HG03175 (cell line): Measurements from ENCODE around the gene CRYBG1.

ENCODE experiments used
- ATAC-seq: cut with Tn5 transposase; IDR thresholded peaks from one replicate; pipeline ENCODE4 v1.9.1; 2021; ENCODE audit warnings: mild to moderate bottlenecking, moderate library complexity; ENCODE audit not compliant: unreplicated experiment

The CRYBG1 gene

DNA sequence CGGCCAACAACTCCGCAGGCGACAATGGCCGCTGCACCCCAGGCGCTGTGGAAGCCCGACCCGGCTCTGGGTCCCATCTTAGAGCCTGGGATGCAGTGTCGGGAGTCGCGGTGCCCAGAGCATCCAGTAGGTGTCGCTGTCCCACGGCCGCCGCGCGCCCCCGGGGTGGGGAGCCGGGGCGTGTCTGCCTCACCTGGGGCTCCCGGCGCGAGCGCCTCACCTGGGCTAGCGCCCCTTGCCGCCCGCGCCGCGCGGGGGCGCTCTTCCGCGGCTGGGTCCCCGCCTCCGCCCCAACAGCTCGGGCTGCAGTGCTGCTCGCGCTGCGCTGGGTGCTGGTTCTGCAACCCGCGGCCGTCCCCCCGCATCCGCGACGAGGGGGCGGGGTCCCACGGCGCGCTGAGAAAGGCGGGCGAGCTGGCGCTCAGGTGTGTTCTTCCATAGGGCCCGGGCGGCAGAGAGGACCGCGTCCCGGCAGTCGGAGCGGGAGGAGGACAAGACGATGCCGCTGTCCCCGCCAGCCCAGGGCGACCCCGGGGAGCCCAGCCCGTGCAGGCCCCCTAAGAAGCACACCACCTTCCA lies at the start of gene CRYBG1:
Gene CRYBG1, plus strand, starts transcription at position 308 of the 579 bp plus-strand sequence. Its CDS starts 192 bp downstream, at position 500.
- peak; percentile 66 for ATAC-seq

- ATAC-seq, result no peak
Observed at GRCh38 chr6:106315765-106316374, 44.6 kb upstream of the CRYBG1 start.

DNA sequence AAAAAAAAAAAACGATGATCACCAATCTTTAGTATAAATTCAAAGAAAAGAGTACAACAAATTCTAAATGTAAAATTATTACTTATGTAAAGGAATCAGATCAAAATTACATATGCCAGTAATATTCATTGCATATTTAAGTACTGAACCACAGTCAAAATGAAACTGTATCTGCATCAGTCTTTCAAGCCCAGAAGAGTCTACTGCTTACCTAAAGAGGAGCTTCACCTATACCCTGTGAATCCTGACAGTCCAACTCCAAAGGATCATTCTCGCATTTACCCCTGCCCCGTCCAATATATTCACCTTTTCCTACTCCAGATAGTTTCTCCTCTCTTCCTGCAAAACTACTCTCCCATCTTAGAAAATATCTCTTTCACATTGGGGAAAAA lies 44.1 kb upstream of the CRYBG1 start:
- no peak for ATAC-seq

DNA sequence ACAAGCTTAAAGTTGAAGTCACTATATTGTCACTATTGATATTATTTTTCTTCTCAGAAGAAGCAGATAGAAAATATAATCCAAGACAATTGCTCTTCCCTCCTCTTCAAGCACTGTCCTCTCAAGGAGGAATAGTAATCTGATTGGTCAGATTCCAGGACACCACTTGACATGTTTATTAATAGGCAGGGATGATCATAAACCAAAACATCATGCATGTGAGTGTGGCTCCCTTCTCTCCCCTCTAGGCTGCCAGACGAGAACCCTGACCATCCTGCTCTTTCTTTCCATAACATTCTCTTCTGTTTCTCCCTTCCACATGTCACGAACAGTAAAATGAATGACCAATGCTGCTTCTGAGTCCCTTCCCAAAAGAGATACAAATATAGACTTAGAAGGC lies 42.5 kb upstream of the CRYBG1 start:
- ATAC-seq, result no peak

GRCh38 chr6:106318851-106319250 lies 41.7 kb upstream of the CRYBG1 start:
- no peak for ATAC-seq

DNA sequence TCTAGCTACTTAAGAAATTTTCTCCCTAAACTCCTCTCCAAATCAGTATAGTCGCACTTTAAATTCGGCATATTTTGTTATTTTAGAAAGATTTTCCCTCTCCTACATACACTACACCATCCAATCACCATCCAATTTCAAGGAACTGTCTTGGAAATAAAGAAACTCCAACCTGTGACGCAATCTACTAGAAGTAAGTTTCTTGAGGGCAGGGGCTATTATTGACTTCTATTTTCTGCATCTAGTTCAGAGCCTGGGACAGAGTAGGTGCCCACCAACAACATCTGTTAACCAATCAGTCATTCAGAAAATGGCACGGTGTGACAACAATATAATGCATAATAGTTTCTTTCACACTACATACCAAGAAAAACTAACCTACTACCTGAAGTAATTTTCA lies 38.6 kb upstream of the CRYBG1 start:
- no peak for ATAC-seq

DNA sequence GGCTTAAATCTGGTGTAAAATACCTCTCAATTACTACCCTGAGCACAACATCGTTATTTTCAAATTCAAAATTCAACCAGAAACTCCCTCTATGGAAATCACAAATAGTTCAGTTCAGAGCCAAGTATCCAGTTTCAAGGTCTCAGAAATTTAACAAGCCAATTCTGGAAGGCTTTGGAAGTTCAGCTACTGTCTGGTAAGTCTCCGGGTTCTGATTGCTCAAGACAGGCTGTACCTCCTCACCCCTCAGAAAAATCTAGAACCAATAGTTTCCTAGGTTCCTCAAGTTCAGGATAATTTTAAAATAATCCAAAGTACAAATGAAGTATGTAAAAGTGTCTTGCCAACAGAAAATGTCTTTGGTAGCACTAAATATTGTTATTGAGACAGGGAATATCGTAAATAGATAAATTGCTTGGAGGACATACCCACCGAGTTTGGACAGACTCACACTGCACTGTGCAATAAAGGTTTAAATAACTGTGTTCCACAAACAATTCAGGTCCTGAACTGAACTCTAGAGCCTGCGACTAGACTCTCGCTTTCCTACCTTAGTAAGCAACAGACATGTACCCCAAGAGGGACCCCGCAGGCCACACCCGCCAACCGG lies 35.7 kb upstream of the CRYBG1 start:
- no peak for ATAC-seq

GRCh38 chr6:106325336-106326178 lies 35.0 kb upstream of the CRYBG1 start, which contains the start of gene ATG5:
Gene ATG5 (minus strand): TSS chr6:106325760. CDS start chr6:106316208, 9,552 bp downstream.
- ATAC-seq, result peak; percentile 96

DNA sequence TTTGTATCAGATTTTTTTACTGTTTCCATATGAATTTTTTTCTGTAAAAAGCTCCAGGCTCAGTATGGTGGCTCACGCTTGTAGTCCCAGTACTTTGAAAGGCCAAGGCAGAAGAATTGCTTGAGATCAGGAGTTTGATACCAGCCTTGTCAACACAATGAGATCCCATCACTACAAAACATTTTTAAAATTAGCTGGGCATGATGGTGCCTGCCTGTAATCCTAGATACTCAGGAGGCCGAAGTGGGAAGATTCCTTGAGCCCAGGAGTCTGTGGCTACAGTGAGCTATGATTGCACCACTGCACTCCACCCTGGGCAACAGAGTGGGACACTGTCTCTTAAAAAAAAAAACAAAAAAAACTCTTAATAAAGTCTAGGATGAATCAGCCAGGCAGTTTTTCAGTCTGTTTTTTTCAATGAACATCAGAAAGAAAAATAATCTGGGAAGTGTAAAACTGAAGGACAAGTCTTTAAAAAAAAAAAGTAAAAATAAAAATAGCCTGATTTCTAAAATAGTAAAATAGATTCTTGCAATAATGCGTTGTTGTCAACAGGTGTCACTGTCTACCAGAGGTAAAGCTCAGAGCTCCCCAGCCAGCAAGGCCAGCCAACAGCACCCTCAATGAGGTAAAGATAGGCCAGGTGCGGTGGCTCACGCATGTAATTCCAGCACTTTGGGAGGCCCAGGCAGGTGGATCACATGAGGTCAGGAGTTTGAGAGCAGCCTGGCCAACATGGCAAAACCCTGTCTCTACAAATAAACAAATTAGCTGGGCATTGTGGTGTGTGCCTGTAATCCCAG lies 25.7 kb upstream of the CRYBG1 start:
- ATAC-seq, result peak; percentile 67

GRCh38 chr6:106339334-106340029 lies 21.0 kb upstream of the CRYBG1 start:
- peak; percentile 77 for ATAC-seq

DNA sequence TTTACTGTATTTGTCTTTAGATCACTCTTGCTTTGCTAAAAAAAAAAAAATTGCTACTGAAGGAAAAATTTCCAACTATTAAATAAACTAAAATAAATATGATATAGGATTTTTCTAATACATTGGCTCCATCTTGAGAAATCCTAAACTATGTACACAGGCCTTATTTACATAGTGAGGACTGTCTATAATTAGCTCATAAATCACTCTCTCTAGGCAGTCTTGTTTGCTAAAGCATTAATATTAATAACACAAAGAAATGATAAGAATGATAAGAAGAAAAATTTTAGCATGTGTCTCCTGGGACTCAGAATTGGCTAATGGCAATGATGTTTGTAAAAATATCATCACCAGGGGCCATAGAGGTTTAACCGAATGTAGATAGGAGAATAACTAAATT lies 13.3 kb upstream of the CRYBG1 start:
- no peak for ATAC-seq

DNA sequence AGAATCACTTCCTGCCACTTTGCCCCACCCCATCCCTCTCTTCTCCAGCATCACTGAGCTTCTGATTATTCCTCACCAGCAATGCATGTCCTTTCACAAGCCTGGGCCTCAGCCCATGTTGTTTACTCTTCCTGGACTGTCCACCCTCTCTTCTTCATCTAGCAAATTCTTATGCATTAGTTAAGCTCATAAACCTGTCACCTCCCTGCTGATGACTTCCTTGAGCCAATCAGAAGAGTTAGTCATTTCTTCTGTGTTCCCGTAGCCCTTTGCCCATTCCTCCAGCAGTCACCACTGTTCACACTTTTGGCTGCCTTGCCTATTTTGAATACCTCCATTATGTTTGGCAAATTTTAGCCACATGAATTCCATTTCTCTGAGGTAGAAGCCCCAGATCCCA lies 4.1 kb upstream of the CRYBG1 start:
- ATAC-seq, result no peak

GRCh38 chr6:106359959-106360409 lies 533 bp upstream of the CRYBG1 start:
- no peak for ATAC-seq

DNA sequence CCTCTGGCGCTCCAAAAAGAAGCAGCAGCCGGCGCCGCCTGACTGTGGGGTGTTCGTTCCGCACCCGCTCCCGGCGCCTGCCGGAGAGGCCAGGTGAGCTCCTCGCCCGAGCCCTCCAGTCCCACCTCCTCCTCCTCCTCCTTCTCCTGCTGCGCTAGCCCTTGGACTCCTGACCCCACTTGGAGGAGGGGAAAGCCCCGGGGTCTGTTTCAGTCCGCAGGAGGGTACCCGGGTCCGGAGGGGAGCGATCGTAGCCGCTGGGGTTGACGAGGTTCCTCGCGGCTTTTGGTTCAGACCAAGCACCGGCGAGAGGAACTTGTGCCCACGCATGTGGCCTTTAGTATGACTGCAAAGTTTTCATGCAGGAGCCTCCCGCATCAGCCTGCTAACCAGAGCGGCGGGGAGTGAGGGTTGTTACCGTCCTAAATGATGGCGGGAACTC lies 493 bp downstream of the CRYBG1 start:
- peak; percentile 33 for ATAC-seq

- no peak for ATAC-seq
Observed at GRCh38 chr6:106363401-106364138, 3.1 kb downstream of the CRYBG1 start.

GRCh38 chr6:106369739-106370138 lies 9.2 kb downstream of the CRYBG1 start:
- no peak for ATAC-seq

DNA sequence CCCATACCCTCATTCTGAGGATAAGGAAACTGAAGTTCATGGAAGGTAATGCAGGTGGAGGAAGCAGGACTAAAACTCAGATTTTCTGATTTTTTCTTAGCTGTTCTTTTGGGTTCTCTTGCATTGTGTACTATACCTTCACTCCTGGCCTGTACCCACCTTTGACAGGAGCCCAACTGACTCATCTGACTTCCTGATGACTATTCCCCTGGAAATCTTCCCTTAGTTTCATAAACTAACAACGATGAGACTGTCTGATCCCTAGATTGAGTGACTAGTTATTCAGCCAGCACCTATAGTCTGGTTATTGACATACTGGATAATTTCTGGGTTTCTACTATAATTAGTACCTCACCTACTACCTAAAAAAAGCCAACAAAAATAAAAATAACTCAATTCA lies 10.1 kb downstream of the CRYBG1 start:
- no peak for ATAC-seq

DNA sequence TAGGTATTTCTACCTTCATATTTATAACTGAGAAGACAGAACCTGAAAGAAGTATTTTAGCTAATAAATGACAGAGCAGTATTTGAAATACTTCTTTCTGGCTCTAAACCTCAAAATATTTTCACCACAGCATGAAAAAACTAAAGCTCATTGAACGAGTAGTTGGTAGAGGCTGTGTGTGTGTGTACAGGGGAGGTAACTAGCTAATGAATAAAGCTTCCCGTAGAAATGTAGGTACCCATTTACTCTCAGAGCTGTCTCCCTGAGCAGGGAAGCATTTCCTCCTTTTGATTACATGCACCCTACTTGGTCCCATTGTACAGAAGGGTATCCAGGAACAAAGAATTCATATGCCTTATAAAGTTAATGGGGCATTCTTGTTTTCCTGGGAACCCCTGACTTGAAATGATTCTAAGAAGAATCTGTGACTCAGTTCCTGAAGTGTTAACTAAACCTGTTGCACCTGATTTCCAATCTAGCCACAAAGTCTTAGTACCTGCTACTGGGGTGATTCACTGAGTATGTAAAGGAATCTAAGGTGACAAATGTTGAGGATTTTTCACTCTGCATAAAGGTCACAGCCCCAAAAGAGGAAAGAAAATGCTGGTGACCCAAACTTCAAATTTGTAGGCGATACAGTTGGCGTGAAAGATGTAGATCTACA lies 12.5 kb downstream of the CRYBG1 start:
- ATAC-seq, result no peak
